ENCODE results near the gene WIZ. TPM values are rescaled to one million over a fixed set of nuclear protein-coding genes. Genes with fewer than 3 reads are reported as not detected.
"Not testable (repeated sequence)": the region's sequence is repeated elsewhere in the genome, so short reads cannot be mapped to it uniquely, and the experiment has no call there.

The WIZ gene
- total RNA-seq, 1 donor from 2014 or later: 38.7 TPM

GRCh38 chr19:15475611-15476010, 25.9 kb upstream of the WIZ start:
- H3K9me3 Mint-ChIP-seq: no peaks in the 10 kb centered on the region
- no peak overlapping the region for H3K4me3 Mint-ChIP-seq
- DNase-seq (ENCODE audit: low spot score): no peak
- no peak overlapping the region for H3K27ac Mint-ChIP-seq
- no peaks in the 10 kb centered on the region for H3K36me3 Mint-ChIP-seq (ENCODE audit: low read depth)
- H3K27me3 Mint-ChIP-seq (ENCODE audit: insufficient read depth): no peaks in the 10 kb centered on the region
- intact Hi-C loops (cut with micrococcal nuclease): no loop called here
- H3K4me1 Mint-ChIP-seq (ENCODE audit: low read depth): peaks cover 6% of the 10 kb centered on the region

- Mint-ChIP-seq H3K36me3 (ENCODE audit: low read depth) (no peaks in the 10 kb centered on the region), H3K27me3 (ENCODE audit: insufficient read depth) (no peaks in the 10 kb centered on the region), H3K9me3 (no peaks in the 10 kb centered on the region), H3K4me3 (no peak overlapping the region), H3K4me1 (ENCODE audit: low read depth) (peaks cover 7% of the 10 kb centered on the region), H3K27ac (no peak overlapping the region)
- DNase-seq (ENCODE audit: low spot score): no peak
- intact Hi-C loops (cut with micrococcal nuclease): no loop called here
These were observed 25.4 kb upstream of the WIZ start for GRCh38 chr19:15475169-15475568.

- DNase-seq (ENCODE audit: low spot score); H3K9me3 Mint-ChIP-seq; intact Hi-C loops (cut with micrococcal nuclease); H3K4me3 Mint-ChIP-seq; H3K36me3 Mint-ChIP-seq (ENCODE audit: low read depth); H3K27me3 Mint-ChIP-seq (ENCODE audit: insufficient read depth); H3K27ac Mint-ChIP-seq: not testable (repeated sequence)
- peaks cover 15% of the 10 kb centered on the region for H3K4me1 Mint-ChIP-seq (ENCODE audit: low read depth)
These were observed 24.1 kb upstream of the WIZ start for GRCh38 chr19:15473821-15474220.

- no peaks in the 10 kb centered on the region for H3K9me3 Mint-ChIP-seq
- H3K4me3 Mint-ChIP-seq: no peak overlapping the region
- H3K27me3 Mint-ChIP-seq (ENCODE audit: insufficient read depth): peaks cover 3% of the 10 kb centered on the region
- H3K4me1 Mint-ChIP-seq (ENCODE audit: low read depth): peaks cover 34% of the 10 kb centered on the region
- intact Hi-C loops (cut with micrococcal nuclease): no loop called here
- no peak for DNase-seq (ENCODE audit: low spot score)
- peaks cover 13% of the 10 kb centered on the region for H3K36me3 Mint-ChIP-seq (ENCODE audit: low read depth)
- H3K27ac Mint-ChIP-seq: no peak overlapping the region
These were observed 21.9 kb upstream of the WIZ start for GRCh38 chr19:15471639-15472101.

GRCh38 chr19:15469513-15470297, 19.9 kb upstream of the WIZ start:
- DNase-seq (ENCODE audit: low spot score): no peak
- Mint-ChIP-seq H3K27me3 (ENCODE audit: insufficient read depth) (peaks cover 3% of the 10 kb centered on the region), H3K4me3 (peak overlapping the region; percentile 65), H3K27ac (no peak overlapping the region), H3K36me3 (ENCODE audit: low read depth) (peaks cover 19% of the 10 kb centered on the region), H3K4me1 (ENCODE audit: low read depth) (peaks cover 47% of the 10 kb centered on the region), H3K9me3 (no peaks in the 10 kb centered on the region)
- intact Hi-C loops (cut with micrococcal nuclease): loop anchor here (5.0 to 10.0 kb wide), 5 partner anchors 167 to 1005 kb away; partner anchors contain the start of genes EPS15L1 and TPM4

GRCh38 chr19:15468675-15469512, 19.1 kb upstream of the WIZ start:
- Mint-ChIP-seq H3K9me3 (no peaks in the 10 kb centered on the region), H3K27ac (peak overlapping the region; percentile 76), H3K27me3 (ENCODE audit: insufficient read depth) (peaks cover 3% of the 10 kb centered on the region), H3K4me3 (peak overlapping the region; percentile 65), H3K4me1 (ENCODE audit: low read depth) (peaks cover 51% of the 10 kb centered on the region), H3K36me3 (ENCODE audit: low read depth) (peaks cover 20% of the 10 kb centered on the region)
- no peak for DNase-seq (ENCODE audit: low spot score)
- intact Hi-C loops (cut with micrococcal nuclease): loop anchor here (5.0 to 10.0 kb wide), 5 partner anchors 167 to 1006 kb away; partner anchors contain the start of genes EPS15L1 and TPM4

GRCh38 chr19:15467734-15468214, 18.0 kb upstream of the WIZ start:
- H3K4me1 Mint-ChIP-seq (ENCODE audit: low read depth): peaks cover 62% of the 10 kb centered on the region
- H3K36me3 Mint-ChIP-seq (ENCODE audit: low read depth): peaks cover 26% of the 10 kb centered on the region
- peaks cover 3% of the 10 kb centered on the region for H3K27me3 Mint-ChIP-seq (ENCODE audit: insufficient read depth)
- H3K27ac Mint-ChIP-seq: peak overlapping the region; percentile 97
- H3K9me3 Mint-ChIP-seq: no peaks in the 10 kb centered on the region
- intact Hi-C loops (cut with micrococcal nuclease): loop anchor here (1.0 to 10.0 kb wide), 11 partner anchors 34 to 1007 kb away; partner anchors contain the start of genes EPS15L1 and TPM4
- H3K4me3 Mint-ChIP-seq: peak overlapping the region; percentile 65
- DNase-seq (ENCODE audit: low spot score): no peak

- peaks cover 3% of the 10 kb centered on the region for H3K27me3 Mint-ChIP-seq (ENCODE audit: insufficient read depth)
- peak overlapping the region; percentile 97 for H3K27ac Mint-ChIP-seq
- H3K4me1 Mint-ChIP-seq (ENCODE audit: low read depth): peaks cover 68% of the 10 kb centered on the region
- H3K9me3 Mint-ChIP-seq: no peaks in the 10 kb centered on the region
- intact Hi-C loops (cut with micrococcal nuclease): loop anchor here (1.0 to 10.0 kb wide), 11 partner anchors 34 to 1008 kb away; partner anchors contain the start of genes EPS15L1 and TPM4
- DNase-seq (ENCODE audit: low spot score): peak; percentile 68
- H3K4me3 Mint-ChIP-seq: peak overlapping the region; percentile 65
- peaks cover 31% of the 10 kb centered on the region for H3K36me3 Mint-ChIP-seq (ENCODE audit: low read depth)
These were observed 17.3 kb upstream of the WIZ start for GRCh38 chr19:15466851-15467733.

- Mint-ChIP-seq H3K36me3 (ENCODE audit: low read depth) (peaks cover 45% of the 10 kb centered on the region), H3K27me3 (ENCODE audit: insufficient read depth) (no peaks in the 10 kb centered on the region), H3K4me1 (ENCODE audit: low read depth) (peaks cover 73% of the 10 kb centered on the region), H3K9me3 (no peaks in the 10 kb centered on the region), H3K4me3 (peak within 1 kb of the TSS; percentile 95), H3K27ac (peak within 1 kb of the TSS; percentile 78)
- intact Hi-C loops (cut with micrococcal nuclease): loop anchor here (5.0 to 10.0 kb wide), 6 partner anchors 162 to 1010 kb away; partner anchors contain the start of genes EPS15L1 and TPM4
- peak; percentile 65 for DNase-seq (ENCODE audit: low spot score)
These were observed 14.9 kb upstream of the WIZ start, which contains the start of gene RASAL3 for GRCh38 chr19:15464394-15465385. Gene RASAL3 (minus strand): TSS chr19:15464544. CDS start chr19:15464358, 186 bp downstream.

GRCh38 chr19:15463861-15464371, 14.2 kb upstream of the WIZ start:
- Mint-ChIP-seq H3K27ac (peak overlapping the region; percentile 78), H3K9me3 (no peaks in the 10 kb centered on the region), H3K27me3 (ENCODE audit: insufficient read depth) (no peaks in the 10 kb centered on the region), H3K4me1 (ENCODE audit: low read depth) (peaks cover 68% of the 10 kb centered on the region), H3K4me3 (peak overlapping the region; percentile 95), H3K36me3 (ENCODE audit: low read depth) (peaks cover 46% of the 10 kb centered on the region)
- intact Hi-C loops (cut with micrococcal nuclease): loop anchor here (1.0 to 10.0 kb wide), 8 partner anchors 14 to 1011 kb away; partner anchors contain the start of genes EPS15L1 and TPM4
- DNase-seq (ENCODE audit: low spot score): peak; percentile 78

GRCh38 chr19:15461694-15462093, 11.9 kb upstream of the WIZ start:
- H3K4me3 Mint-ChIP-seq: peak overlapping the region; percentile 95
- intact Hi-C loops (cut with micrococcal nuclease): loop anchor here (5.0 to 10.0 kb wide), 5 partner anchors 334 to 1013 kb away; partner anchors contain the start of genes EPS15L1 and TPM4
- no peak for DNase-seq (ENCODE audit: low spot score)

More at GRCh38 chr19:15461694-15462093, 11.9 kb upstream of the WIZ start:
- peaks cover 41% of the 10 kb centered on the region for H3K36me3 Mint-ChIP-seq (ENCODE audit: low read depth)
- no peaks in the 10 kb centered on the region for H3K9me3 Mint-ChIP-seq
- no peaks in the 10 kb centered on the region for H3K27me3 Mint-ChIP-seq (ENCODE audit: insufficient read depth)
- H3K4me1 Mint-ChIP-seq (ENCODE audit: low read depth): peaks cover 46% of the 10 kb centered on the region
- peak overlapping the region; percentile 67 for H3K27ac Mint-ChIP-seq
